Measurements from ENCODE around the gene PRDM16.
"Not testable (repeated sequence)": the region's sequence is repeated elsewhere in the genome, so short reads cannot be mapped to it uniquely, and the experiment has no call there.

PRDM16 gene

GRCh38 chr1:3162322-3162882, 93.4 kb downstream of the PRDM16 start:
- no peak for DNase-seq (ENCODE audit: low read depth in 2 of 2)

- DNase-seq (ENCODE audit: low read depth in 2 of 2), result no peak
Measured at GRCh38 chr1:3163356-3163755, 94.4 kb downstream of the PRDM16 start.

GRCh38 chr1:3164671-3165070, 95.7 kb downstream of the PRDM16 start:
- no peak for DNase-seq (ENCODE audit: low read depth in 2 of 2)

- DNase-seq (ENCODE audit: low read depth in 2 of 2), result not testable (repeated sequence)
Measured at GRCh38 chr1:3165189-3165588, 96.2 kb downstream of the PRDM16 start.

- DNase-seq (ENCODE audit: low read depth in 2 of 2), result no peak
Measured at GRCh38 chr1:3166206-3166918, 97.4 kb downstream of the PRDM16 start.

GRCh38 chr1:3167255-3167654, 98.3 kb downstream of the PRDM16 start:
- DNase-seq (ENCODE audit: low read depth in 2 of 2), result no peak

GRCh38 chr1:3168678-3169077, 99.7 kb downstream of the PRDM16 start:
- DNase-seq (ENCODE audit: low read depth in 2 of 2), result no peak

GRCh38 chr1:3169665-3170356, 100.8 kb downstream of the PRDM16 start:
- DNase-seq (ENCODE audit: low read depth in 2 of 2), result no peak

- DNase-seq (ENCODE audit: low read depth in 2 of 2), result no peak
Measured at GRCh38 chr1:3170561-3171453, 101.8 kb downstream of the PRDM16 start.

GRCh38 chr1:3171761-3172160, 102.8 kb downstream of the PRDM16 start:
- DNase-seq (ENCODE audit: low read depth in 2 of 2), result no peak

GRCh38 chr1:3172431-3173380, 103.7 kb downstream of the PRDM16 start:
- no peak for DNase-seq (ENCODE audit: low read depth in 2 of 2)

- no peak for DNase-seq (ENCODE audit: low read depth in 2 of 2)
Measured at GRCh38 chr1:3173381-3173980, 104.5 kb downstream of the PRDM16 start.

GRCh38 chr1:3174487-3175247, 105.7 kb downstream of the PRDM16 start:
- no peak for DNase-seq (ENCODE audit: low read depth in 2 of 2)

GRCh38 chr1:3175486-3175885, 106.5 kb downstream of the PRDM16 start:
- DNase-seq (ENCODE audit: low read depth in 2 of 2), result no peak

GRCh38 chr1:3176028-3176427, 107.0 kb downstream of the PRDM16 start:
- no peak for DNase-seq (ENCODE audit: low read depth in 2 of 2)

GRCh38 chr1:3176820-3177219, 107.8 kb downstream of the PRDM16 start:
- no peak for DNase-seq (ENCODE audit: low read depth in 2 of 2)

GRCh38 chr1:3178279-3178678, 109.3 kb downstream of the PRDM16 start:
- DNase-seq (ENCODE audit: low read depth in 2 of 2), result no peak

- DNase-seq (ENCODE audit: low read depth in 2 of 2), result no peak
Measured at GRCh38 chr1:3179471-3179870, 110.5 kb downstream of the PRDM16 start.

GRCh38 chr1:3180915-3181314, 111.9 kb downstream of the PRDM16 start:
- no peak for DNase-seq (ENCODE audit: low read depth in 2 of 2)

GRCh38 chr1:3181956-3182355, 113.0 kb downstream of the PRDM16 start:
- DNase-seq (ENCODE audit: low read depth in 2 of 2), result no peak

All from stimulated activated CD4-positive, alpha-beta T cell treated with anti-CD3 and anti-CD28 coated beads, Interleukin-1b, Interleukin-23, amount 100 ng/mL, for 4 hours (primary cell).